ENCODE results near the gene RFNG. TPM values are rescaled to one million over a fixed set of nuclear protein-coding genes. Genes with fewer than 3 reads are reported as not detected.

The RFNG gene
- total and polyA plus RNA-seq, 2 of the 13 experiments (the other 11 are each of a cell fraction or from before 2014, with no cell fraction given): 61.4 to 64.0 TPM

- peak; percentile 8; the same call in 1 of the 2 replicates for TF ChIP-seq MAZ (IDR thresholded peaks at IDR 0.05; ENCODE audit: borderline replicate concordance, low read depth, low read length)
- TF ChIP-seq MAZ (CRISPR knock-in tag; IDR thresholded peaks at IDR 0.05; ENCODE audit: low read depth): peak; percentile 95
- TF ChIP-seq ZNF460 (CRISPR knock-in tag; IDR thresholded peaks at IDR 0.05; ENCODE audit: borderline replicate concordance): no peak; the same call in 1 of the 2 replicates
- no peak for TF ChIP-seq TCF7L2 (IDR thresholded peaks at IDR 0.05; ENCODE audit: low read depth, low read length)
- peak; percentile 24; the same call in 1 of the 2 replicates for TF ChIP-seq ZNF230 (CRISPR knock-in tag; IDR thresholded peaks at IDR 0.05)
- TF ChIP-seq PREB (CRISPR knock-in tag; IDR thresholded peaks at IDR 0.05): no peak
- TF ChIP-seq ZFP36L2 (CRISPR knock-in tag; IDR thresholded peaks at IDR 0.05): no peak
- TF ChIP-seq IRF2 (CRISPR knock-in tag; IDR thresholded peaks at IDR 0.05): 0 out of 2 replicates have a peak, but pooled peaks have one; percentile 41
- TF ChIP-seq ELF4 (CRISPR knock-in tag; IDR thresholded peaks at IDR 0.05; ENCODE audit: borderline replicate concordance): no peak
- no peak for TF ChIP-seq NAIF1 (CRISPR knock-in tag; IDR thresholded peaks at IDR 0.05; ENCODE audit: borderline replicate concordance)
- peak; percentile 90 for TF ChIP-seq ZBTB7B (CRISPR knock-in tag; IDR thresholded peaks at IDR 0.05)
- 0 out of 2 replicates have a peak, but pooled peaks have one; percentile 35 for TF ChIP-seq ZNF224 (CRISPR knock-in tag; IDR thresholded peaks at IDR 0.05)
- TF ChIP-seq, protein P1, sequence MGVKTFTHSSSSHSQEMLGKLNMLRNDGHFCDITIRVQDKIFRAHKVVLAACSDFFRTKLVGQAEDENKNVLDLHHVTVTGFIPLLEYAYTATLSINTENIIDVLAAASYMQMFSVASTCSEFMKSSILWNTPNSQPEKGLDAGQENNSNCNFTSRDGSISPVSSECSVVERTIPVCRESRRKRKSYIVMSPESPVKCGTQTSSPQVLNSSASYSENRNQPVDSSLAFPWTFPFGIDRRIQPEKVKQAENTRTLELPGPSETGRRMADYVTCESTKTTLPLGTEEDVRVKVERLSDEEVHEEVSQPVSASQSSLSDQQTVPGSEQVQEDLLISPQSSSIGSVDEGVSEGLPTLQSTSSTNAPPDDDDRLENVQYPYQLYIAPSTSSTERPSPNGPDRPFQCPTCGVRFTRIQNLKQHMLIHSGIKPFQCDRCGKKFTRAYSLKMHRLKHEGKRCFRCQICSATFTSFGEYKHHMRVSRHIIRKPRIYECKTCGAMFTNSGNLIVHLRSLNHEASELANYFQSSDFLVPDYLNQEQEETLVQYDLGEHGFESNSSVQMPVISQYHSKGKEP (CRISPR knock-in tag; IDR thresholded peaks at IDR 0.05): no peak
- TF ChIP-seq ZNF589 (CRISPR knock-in tag; conservative IDR thresholded peaks at IDR 0.05): peak; percentile 79
- TF ChIP-seq, protein P2, sequence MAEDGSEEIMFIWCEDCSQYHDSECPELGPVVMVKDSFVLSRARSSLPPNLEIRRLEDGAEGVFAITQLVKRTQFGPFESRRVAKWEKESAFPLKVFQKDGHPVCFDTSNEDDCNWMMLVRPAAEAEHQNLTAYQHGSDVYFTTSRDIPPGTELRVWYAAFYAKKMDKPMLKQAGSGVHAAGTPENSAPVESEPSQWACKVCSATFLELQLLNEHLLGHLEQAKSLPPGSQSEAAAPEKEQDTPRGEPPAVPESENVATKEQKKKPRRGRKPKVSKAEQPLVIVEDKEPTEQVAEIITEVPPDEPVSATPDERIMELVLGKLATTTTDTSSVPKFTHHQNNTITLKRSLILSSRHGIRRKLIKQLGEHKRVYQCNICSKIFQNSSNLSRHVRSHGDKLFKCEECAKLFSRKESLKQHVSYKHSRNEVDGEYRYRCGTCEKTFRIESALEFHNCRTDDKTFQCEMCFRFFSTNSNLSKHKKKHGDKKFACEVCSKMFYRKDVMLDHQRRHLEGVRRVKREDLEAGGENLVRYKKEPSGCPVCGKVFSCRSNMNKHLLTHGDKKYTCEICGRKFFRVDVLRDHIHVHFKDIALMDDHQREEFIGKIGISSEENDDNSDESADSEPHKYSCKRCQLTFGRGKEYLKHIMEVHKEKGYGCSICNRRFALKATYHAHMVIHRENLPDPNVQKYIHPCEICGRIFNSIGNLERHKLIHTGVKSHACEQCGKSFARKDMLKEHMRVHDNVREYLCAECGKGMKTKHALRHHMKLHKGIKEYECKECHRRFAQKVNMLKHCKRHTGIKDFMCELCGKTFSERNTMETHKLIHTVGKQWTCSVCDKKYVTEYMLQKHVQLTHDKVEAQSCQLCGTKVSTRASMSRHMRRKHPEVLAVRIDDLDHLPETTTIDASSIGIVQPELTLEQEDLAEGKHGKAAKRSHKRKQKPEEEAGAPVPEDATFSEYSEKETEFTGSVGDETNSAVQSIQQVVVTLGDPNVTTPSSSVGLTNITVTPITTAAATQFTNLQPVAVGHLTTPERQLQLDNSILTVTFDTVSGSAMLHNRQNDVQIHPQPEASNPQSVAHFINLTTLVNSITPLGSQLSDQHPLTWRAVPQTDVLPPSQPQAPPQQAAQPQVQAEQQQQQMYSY (CRISPR knock-in tag; IDR thresholded peaks at IDR 0.05): no peak
- TF ChIP-seq ATM (IDR thresholded peaks at IDR 0.05; ENCODE audit: borderline replicate concordance): no peak
- TF ChIP-seq ZFP1 (CRISPR knock-in tag; IDR thresholded peaks at IDR 0.05): no peak
- peak; percentile 64; the same call in 1 of the 2 replicates for TF ChIP-seq ZNF580 (CRISPR knock-in tag; IDR thresholded peaks at IDR 0.05; ENCODE audit: borderline replicate concordance, low read depth)
- TF ChIP-seq ZNF251 (CRISPR knock-in tag; IDR thresholded peaks at IDR 0.05): no peak
- TF ChIP-seq, protein P3, sequence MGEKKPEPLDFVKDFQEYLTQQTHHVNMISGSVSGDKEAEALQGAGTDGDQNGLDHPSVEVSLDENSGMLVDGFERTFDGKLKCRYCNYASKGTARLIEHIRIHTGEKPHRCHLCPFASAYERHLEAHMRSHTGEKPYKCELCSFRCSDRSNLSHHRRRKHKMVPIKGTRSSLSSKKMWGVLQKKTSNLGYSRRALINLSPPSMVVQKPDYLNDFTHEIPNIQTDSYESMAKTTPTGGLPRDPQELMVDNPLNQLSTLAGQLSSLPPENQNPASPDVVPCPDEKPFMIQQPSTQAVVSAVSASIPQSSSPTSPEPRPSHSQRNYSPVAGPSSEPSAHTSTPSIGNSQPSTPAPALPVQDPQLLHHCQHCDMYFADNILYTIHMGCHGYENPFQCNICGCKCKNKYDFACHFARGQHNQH (CRISPR knock-in tag; IDR thresholded peaks at IDR 0.05): 0 out of 2 replicates have a peak, but pooled peaks have one; percentile 28
- TF ChIP-seq EP300 (IDR thresholded peaks at IDR 0.05; ENCODE audit: low read depth in 2 of 2, low read length in 2 of 2): peak in 1 of 2 experiments; percentile 14; a peak in 1 of 4 replicates
- TF ChIP-seq EP300 (CRISPR knock-in tag; IDR thresholded peaks at IDR 0.05; ENCODE audit: borderline replicate concordance): no peak
Measured at GRCh38 chr17:82056729-82057621, 5.4 kb upstream of the RFNG start (continued).
